ENCODE data around the gene BIRC2.
"Not testable (repeated sequence)": the region's sequence is repeated elsewhere in the genome, so short reads cannot be mapped to it uniquely, and the experiment has no call there.

BIRC2 gene

GRCh38 chr11:102346748-102347461, at the start of gene BIRC2:
Gene BIRC2 (plus strand): TSS chr11:102347214. CDS start chr11:102349855, 2,641 bp downstream.
- H3K27me3 ChIP-seq (ENCODE audit: insufficient read depth, low read depth) = no peaks in the 10 kb centered on the region
- peak; percentile 52 for TF ChIP-seq CTCF (conservative IDR thresholded peaks at IDR 0.05; ENCODE audit: low read depth, low read length)
- peaks cover 27% of the 10 kb centered on the region; the same call in 1 of the 2 replicates for H3K79me2 ChIP-seq (ENCODE audit: insufficient read depth, low read depth)

GRCh38 chr11:102300837-102301236, 46.2 kb upstream of the BIRC2 start:
- H3K79me2 ChIP-seq (ENCODE audit: insufficient read depth, low read depth) = not testable (repeated sequence)

More at GRCh38 chr11:102346748-102347461, at the start of gene BIRC2:
- H3K4me1 ChIP-seq (ENCODE audit: low read depth, poor library complexity, severe bottlenecking) = peaks cover 24% of the 10 kb centered on the region
- H3K4me2 ChIP-seq = peak within 1 kb of the TSS; percentile 84
- H3K27ac ChIP-seq = peak within 1 kb of the TSS; percentile 92
- H3K9ac ChIP-seq = peak within 1 kb of the TSS; percentile 84
- no peak within 1 kb of the TSS for H3K4me3 ChIP-seq (IDR thresholded peaks at IDR 0.05; ENCODE audit: insufficient read depth, low read depth, low read length)
- H4K20me1 ChIP-seq (ENCODE audit: insufficient read depth) = no peaks in the 10 kb centered on the region
- H2AFZ ChIP-seq (ENCODE audit: low read depth) = peak within 1 kb of the TSS; percentile 82
- no peaks in the 10 kb centered on the region for H3K36me3 ChIP-seq (ENCODE audit: insufficient read depth)

GRCh38 chr11:102302241-102302640, 44.8 kb upstream of the BIRC2 start:
- H3K27ac ChIP-seq = no peak overlapping the region
- no peaks in the 10 kb centered on the region for H4K20me1 ChIP-seq (ENCODE audit: insufficient read depth)
- H3K9ac ChIP-seq = no peak overlapping the region
- H3K4me2 ChIP-seq = peak overlapping the region; percentile 4; the same call in 1 of the 2 replicates
- no peak overlapping the region for H2AFZ ChIP-seq (ENCODE audit: low read depth)
- no peak overlapping the region for H3K4me3 ChIP-seq (IDR thresholded peaks at IDR 0.05; ENCODE audit: insufficient read depth, low read depth, low read length)
- peaks cover 36% of the 10 kb centered on the region for H3K4me1 ChIP-seq (ENCODE audit: low read depth, poor library complexity, severe bottlenecking)
- TF ChIP-seq CTCF (conservative IDR thresholded peaks at IDR 0.05; ENCODE audit: low read depth, low read length) = no peak
- no peaks in the 10 kb centered on the region for H3K36me3 ChIP-seq (ENCODE audit: insufficient read depth)
- no peaks in the 10 kb centered on the region for H3K27me3 ChIP-seq (ENCODE audit: insufficient read depth, low read depth)
- H3K79me2 ChIP-seq (ENCODE audit: insufficient read depth, low read depth) = no peaks in the 10 kb centered on the region

More at GRCh38 chr11:102300837-102301236, 46.2 kb upstream of the BIRC2 start:
- not testable (repeated sequence) for H3K9ac ChIP-seq; H3K36me3 ChIP-seq (ENCODE audit: insufficient read depth); H3K4me2 ChIP-seq; H3K27ac ChIP-seq; H4K20me1 ChIP-seq (ENCODE audit: insufficient read depth); H3K27me3 ChIP-seq (ENCODE audit: insufficient read depth, low read depth); H3K4me3 ChIP-seq (IDR thresholded peaks at IDR 0.05; ENCODE audit: insufficient read depth, low read depth, low read length); H2AFZ ChIP-seq (ENCODE audit: low read depth)
- H3K4me1 ChIP-seq (ENCODE audit: low read depth, poor library complexity, severe bottlenecking) = peaks cover 22% of the 10 kb centered on the region

GRCh38 chr11:102304686-102305085, 42.3 kb upstream of the BIRC2 start:
- Histone ChIP-seq H3K9ac (no peak overlapping the region), H3K79me2 (ENCODE audit: insufficient read depth, low read depth) (no peaks in the 10 kb centered on the region), H3K4me3 (IDR thresholded peaks at IDR 0.05; ENCODE audit: insufficient read depth, low read depth, low read length) (no peak overlapping the region), H2AFZ (ENCODE audit: low read depth) (no peak overlapping the region), H3K27me3 (ENCODE audit: insufficient read depth, low read depth) (no peaks in the 10 kb centered on the region), H3K36me3 (ENCODE audit: insufficient read depth) (no peaks in the 10 kb centered on the region), H4K20me1 (ENCODE audit: insufficient read depth) (no peaks in the 10 kb centered on the region), H3K27ac (no peak overlapping the region), H3K4me2 (no peak overlapping the region), H3K4me1 (ENCODE audit: low read depth, poor library complexity, severe bottlenecking) (peaks cover 44% of the 10 kb centered on the region)
- no peak for TF ChIP-seq CTCF (conservative IDR thresholded peaks at IDR 0.05; ENCODE audit: low read depth, low read length)

Measured in KMS-11 (cell line).